Testis (tissue), 3 donors: ENCODE results near the gene EDIL3. TPM values are rescaled to one million over a fixed set of nuclear protein-coding genes. Genes with fewer than 3 reads are reported as not detected.

Experiments
- DNase-seq: peaks from one replicate; pipeline ENCODE4 v3.0.0-alpha.2; 2019
- H3K27ac ChIP-seq, 2 donors: fragments of 200-600 bp; sonication (generic); one replicate each; pipeline ENCODE4 v1.5.1; 2019
- H3K27me3 ChIP-seq: fragments of 200-600 bp; sonication (generic); one replicate; pipeline ENCODE4 v1.5.1; 2019
- H3K36me3 ChIP-seq: fragments of 200-600 bp; sonication (generic); one replicate; pipeline ENCODE4 v1.5.1; 2017; ENCODE audit warnings: low read depth; ENCODE audit errors: missing control alignments
- H3K4me1 ChIP-seq: fragments of 200-600 bp; sonication (generic); one replicate; pipeline ENCODE4 v1.5.1; 2019
- H3K4me3 ChIP-seq, 2 donors: fragments of 200-600 bp; sonication (generic); one replicate each; pipeline ENCODE4 v1.5.1; 2017 to 2019
- H3K9me3 ChIP-seq: fragments of 200-600 bp; sonication (generic); one replicate; pipeline ENCODE4 v1.5.1; 2017
- POLR2A ChIP-seq: fragments of 450-650 bp; IDR thresholded peaks from one replicate; pipeline ENCODE4 v1.6.1; 2017; ENCODE audit warnings: antibody characterized with exemption, mild to moderate bottlenecking, moderate library complexity
- WGBS, 2 donors: methylation state at CpG; one replicate each; pipeline ENCODE4 v1.1.5; 2018; 5-methylcytosine and 5-hydroxymethylcytosine counted together
- intact Hi-C: fragments of 100-400 bp; cut with DNase I; formaldehyde crosslinking; loops from one replicate; pipeline ENCODE4 v1.15.1; 2023; ENCODE audit warnings: low total_unique reads
- polyA plus RNA-seq: library from polyadenylated mRNA; stranded (reverse); fragments of 350-450 nt; fragmentation: Illumina TruSeq; extraction: RNeasy Lipid Tissue Mini Kit (QIAGEN cat#74804); gene quantifications from one replicate; pipeline ENCODE4 v1.2.3, GENCODE V29; 2014; ENCODE audit warnings: low read depth, low replicate concordance; ENCODE audit not compliant: insufficient read depth
- total RNA-seq, 2 donors: library from RNA; depleted of rRNA; stranded (reverse); fragments of >200 nt; gene quantifications; one replicate each; pipeline ENCODE4 v1.2.3, GENCODE V29; 2016
- TF ChIP-seq, protein P1 (sequence below), 3 experiments: fragments of 450-650 bp in 2 of 3; fragments of 200-600 bp in 1 of 3; sonication (generic) in 1 of 3; IDR thresholded peaks; one replicate each; pipeline ENCODE4 v1.5.1; 2016 to 2019; ENCODE audit warnings: antibody characterized with exemption in 3 of 3, mild to moderate bottlenecking in 2 of 3, moderate library complexity in 1 of 3

The EDIL3 gene
- total and polyA plus RNA-seq, 3 donors from 2014 or later: 3.4 to 8.6 (median 3.5) TPM

DNA sequence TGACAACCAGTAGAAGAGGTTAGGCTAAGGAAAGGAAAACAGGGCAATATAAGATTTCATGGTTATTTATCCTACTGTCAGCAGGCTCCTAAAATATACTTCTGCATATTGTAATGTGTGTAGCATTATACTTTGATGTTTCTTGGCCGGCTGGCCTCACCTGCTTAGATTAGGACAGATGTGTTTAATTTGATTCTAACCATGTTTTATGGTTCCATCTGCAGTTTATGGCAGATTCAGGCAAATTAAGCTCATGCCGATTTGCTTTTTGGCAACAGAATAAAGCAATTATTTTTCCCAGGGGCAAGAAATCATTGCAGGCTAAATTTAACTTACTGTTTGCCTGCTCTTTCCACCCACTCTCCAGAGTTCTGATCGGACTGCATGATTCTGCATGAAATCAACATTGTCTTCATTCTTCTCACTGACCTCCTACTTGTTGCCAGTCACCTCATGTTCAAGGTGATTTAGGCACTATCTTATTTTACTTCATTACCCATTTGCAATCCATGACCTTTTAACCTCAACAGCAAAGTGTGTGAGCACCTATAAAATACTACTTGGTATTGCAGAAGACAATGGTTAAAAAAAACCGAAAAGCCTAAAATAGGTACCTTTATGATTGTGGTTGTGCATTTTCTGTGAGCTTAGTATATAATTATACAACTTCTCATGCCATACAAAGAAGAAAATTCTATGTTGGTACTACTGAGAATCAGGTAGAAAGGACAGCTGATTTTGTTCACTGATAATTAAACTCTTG lies 125.2 kb downstream of the EDIL3 start:
- Histone ChIP-seq H3K27me3 (no peaks in the 10 kb centered on the region), H3K4me1 (no peaks in the 10 kb centered on the region), H3K27ac (no peak overlapping the region), H3K36me3 (no peaks in the 10 kb centered on the region), H3K4me3 (no peak overlapping the region), H3K9me3 (no peaks in the 10 kb centered on the region)
- DNase-seq: no peak
- intact Hi-C loops: no loop called here
- WGBS, 2 donors: 63 to 72% methylated on average over 4 of the region's 4 CpGs
- no peak for TF ChIP-seq POLR2A
- TF ChIP-seq, protein P1, sequence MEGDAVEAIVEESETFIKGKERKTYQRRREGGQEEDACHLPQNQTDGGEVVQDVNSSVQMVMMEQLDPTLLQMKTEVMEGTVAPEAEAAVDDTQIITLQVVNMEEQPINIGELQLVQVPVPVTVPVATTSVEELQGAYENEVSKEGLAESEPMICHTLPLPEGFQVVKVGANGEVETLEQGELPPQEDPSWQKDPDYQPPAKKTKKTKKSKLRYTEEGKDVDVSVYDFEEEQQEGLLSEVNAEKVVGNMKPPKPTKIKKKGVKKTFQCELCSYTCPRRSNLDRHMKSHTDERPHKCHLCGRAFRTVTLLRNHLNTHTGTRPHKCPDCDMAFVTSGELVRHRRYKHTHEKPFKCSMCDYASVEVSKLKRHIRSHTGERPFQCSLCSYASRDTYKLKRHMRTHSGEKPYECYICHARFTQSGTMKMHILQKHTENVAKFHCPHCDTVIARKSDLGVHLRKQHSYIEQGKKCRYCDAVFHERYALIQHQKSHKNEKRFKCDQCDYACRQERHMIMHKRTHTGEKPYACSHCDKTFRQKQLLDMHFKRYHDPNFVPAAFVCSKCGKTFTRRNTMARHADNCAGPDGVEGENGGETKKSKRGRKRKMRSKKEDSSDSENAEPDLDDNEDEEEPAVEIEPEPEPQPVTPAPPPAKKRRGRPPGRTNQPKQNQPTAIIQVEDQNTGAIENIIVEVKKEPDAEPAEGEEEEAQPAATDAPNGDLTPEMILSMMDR (IDR thresholded peaks at IDR 0.05): no peak

DNA sequence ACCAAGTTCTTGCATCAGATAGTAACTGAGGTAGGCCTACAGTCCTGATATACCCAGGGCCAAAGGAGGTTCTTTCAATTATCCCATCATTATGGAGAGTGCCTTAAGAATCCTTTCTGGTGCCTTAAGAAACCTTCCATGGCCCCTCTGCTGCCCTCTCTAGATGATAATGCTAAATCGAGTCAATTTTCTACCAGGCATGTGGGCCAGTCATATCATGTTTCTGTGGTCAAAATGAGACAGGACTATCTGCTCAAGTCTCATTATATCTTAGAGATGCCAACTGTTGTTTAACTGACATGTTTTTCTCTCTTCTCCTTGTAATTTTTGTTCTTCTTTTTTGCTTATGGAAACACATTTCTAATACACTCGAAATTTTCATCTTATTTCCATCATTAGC lies 127.6 kb downstream of the EDIL3 start:
- no peaks in the 10 kb centered on the region for H3K27me3 ChIP-seq
- intact Hi-C loops: no loop called here
- 86 to 89% methylated on average over 2 of the region's 2 CpGs for WGBS, 2 donors

DNA sequence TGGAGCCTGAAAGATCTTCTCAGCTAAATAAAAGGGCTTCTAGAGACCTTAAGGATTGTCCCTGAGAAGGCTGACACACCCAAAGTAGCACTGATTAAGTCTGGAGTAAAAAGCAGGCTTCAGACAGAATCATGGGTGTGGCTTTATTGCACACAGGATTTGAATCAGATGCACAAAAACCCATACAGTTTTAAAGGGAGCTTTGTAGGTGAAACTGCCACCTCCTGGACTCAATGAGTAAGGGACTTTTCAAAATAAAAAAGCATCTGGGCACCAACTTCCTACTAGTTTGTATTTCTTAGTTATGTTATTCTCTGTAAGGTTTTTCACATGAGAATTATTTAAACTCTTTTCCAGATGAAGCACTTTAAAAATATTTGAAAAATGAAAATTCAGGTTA lies 129.4 kb downstream of the EDIL3 start:
- H3K27me3 ChIP-seq: no peaks in the 10 kb centered on the region
- H3K9me3 ChIP-seq: no peaks in the 10 kb centered on the region
- no peaks in the 10 kb centered on the region for H3K4me1 ChIP-seq
- TF ChIP-seq, protein P1 (IDR thresholded peaks at IDR 0.05): no peak
- no peak for TF ChIP-seq POLR2A
- no peak overlapping the region for H3K4me3 ChIP-seq
- no peak overlapping the region for H3K27ac ChIP-seq
- intact Hi-C loops: no loop called here
- no peak for DNase-seq
- H3K36me3 ChIP-seq: no peaks in the 10 kb centered on the region

More for the DNA sequence above, 127.6 kb downstream of the EDIL3 start:
- no peak overlapping the region for H3K27ac ChIP-seq
- no peaks in the 10 kb centered on the region for H3K4me1 ChIP-seq
- TF ChIP-seq, protein P1 (IDR thresholded peaks at IDR 0.05): no peak
- no peak for TF ChIP-seq POLR2A
- no peak for DNase-seq
- no peak overlapping the region for H3K4me3 ChIP-seq
- H3K9me3 ChIP-seq: no peaks in the 10 kb centered on the region
- no peaks in the 10 kb centered on the region for H3K36me3 ChIP-seq

DNA sequence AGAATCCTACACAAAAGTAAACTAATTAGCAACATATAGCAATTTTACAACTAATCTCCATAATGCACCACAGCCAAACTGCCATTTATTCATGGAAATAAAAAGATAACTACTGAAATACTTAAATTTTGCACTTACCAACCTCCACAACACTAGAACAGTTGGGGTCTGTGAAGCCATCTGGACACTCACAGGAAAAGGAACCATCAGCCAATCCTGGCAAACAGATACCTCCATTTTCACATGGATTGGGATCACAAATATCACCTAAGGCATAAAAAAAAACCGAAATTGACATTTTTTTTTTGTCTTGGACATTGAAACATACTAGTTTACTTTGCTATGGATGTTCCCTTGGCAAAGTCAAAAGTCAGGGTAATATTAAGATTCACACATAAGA lies 130.7 kb downstream of the EDIL3 start:
- no peaks in the 10 kb centered on the region for H3K4me1 ChIP-seq
- H3K9me3 ChIP-seq: no peaks in the 10 kb centered on the region
- 90 to 91% methylated on average over 1 of the region's 1 CpG for WGBS, 2 donors
- intact Hi-C loops: no loop called here
- H3K4me3 ChIP-seq: no peak overlapping the region
- H3K27ac ChIP-seq: no peak overlapping the region
- DNase-seq: no peak
- no peaks in the 10 kb centered on the region for H3K27me3 ChIP-seq
- no peak for TF ChIP-seq POLR2A
- TF ChIP-seq, protein P1 (IDR thresholded peaks at IDR 0.05): no peak
- no peaks in the 10 kb centered on the region for H3K36me3 ChIP-seq

DNA sequence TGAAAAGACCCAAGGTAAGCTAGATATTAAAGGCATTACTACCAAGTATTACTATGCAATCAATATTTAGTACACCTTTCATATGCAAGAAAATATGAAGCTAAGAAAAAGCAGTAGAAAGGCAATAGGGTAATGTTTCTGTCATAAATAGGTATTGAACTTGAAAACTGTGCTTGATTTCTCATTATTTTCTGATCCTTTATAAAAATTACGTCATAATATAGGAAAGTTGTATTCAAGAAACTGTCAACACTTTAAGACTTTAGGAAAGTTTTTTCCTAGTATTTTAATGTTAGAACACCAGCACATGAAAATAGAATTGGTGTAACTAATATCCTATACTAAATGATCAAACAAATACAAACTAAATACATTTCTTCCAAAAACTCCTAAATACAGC lies 133.2 kb downstream of the EDIL3 start:
- no peak overlapping the region for H3K4me3 ChIP-seq
- H3K27me3 ChIP-seq: no peaks in the 10 kb centered on the region
- no peaks in the 10 kb centered on the region for H3K36me3 ChIP-seq
- H3K4me1 ChIP-seq: no peaks in the 10 kb centered on the region
- TF ChIP-seq, protein P1 (IDR thresholded peaks at IDR 0.05): no peak
- TF ChIP-seq POLR2A: no peak
- H3K9me3 ChIP-seq: no peaks in the 10 kb centered on the region
- DNase-seq: no peak
- no peak overlapping the region for H3K27ac ChIP-seq
- WGBS, 2 donors: 63 to 71% methylated on average over 1 of the region's 1 CpG
- intact Hi-C loops: no loop called here
